ENCODE measurements around the gene ANKLE1. TPM values are rescaled to one million over a fixed set of nuclear protein-coding genes. Genes with fewer than 3 reads are reported as not detected.
A peak's percentile ranks its signal among the peaks of the same experiment; 100 is the strongest.
"Not testable (repeated sequence)": the region's sequence is repeated elsewhere in the genome, so short reads cannot be mapped to it uniquely, and the experiment has no call there.

ANKLE1 gene
- total and polyA plus RNA-seq, 5 donors, result 0.11 to 0.53 (median 0.20) TPM

DNA sequence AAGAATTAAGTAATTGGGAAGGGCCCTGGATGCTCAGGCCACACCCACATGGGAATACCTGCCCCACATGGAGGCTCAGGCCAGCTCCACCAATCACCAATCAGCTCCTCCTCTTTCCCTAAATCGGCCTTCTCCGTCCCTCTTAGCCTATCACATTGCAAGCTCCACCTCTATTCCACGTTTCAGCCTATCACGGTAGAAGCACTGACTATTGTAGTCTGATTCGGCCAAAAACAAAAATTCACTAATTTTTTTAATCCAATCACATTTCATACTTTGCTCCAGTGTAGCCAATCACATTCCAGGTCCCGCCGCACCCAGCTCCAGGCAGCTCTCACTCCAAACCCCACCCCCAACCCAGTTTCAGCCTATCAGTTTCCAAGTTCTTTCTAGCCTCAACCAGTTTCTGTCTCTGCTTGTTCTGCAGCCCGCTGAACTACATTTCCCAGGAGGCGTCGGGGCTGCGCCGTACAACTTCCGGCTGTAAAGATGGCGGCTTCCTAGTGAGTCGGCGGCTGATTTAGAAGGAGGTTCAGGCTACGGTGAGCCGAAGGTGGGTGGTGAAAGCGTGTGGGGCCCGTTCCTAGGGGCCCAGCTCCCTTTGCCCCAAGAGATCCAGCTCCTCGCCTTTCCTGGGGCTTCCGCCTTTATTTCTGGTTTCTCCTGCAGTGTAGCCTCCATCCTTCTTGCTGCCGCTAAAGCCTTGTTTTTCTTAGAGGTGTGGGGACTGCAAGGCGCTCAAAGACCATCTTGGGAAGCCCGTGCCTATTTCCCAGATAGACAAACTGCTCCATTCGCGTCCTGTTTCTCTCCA, 14.5 kb upstream of the ANKLE1 start, which contains the start of gene BABAM1:
Gene BABAM1, plus strand, starts transcription at position 469 of the 814 bp plus-strand sequence. CDS start 1,364 bp downstream, outside the sequence.
- no peaks in the 10 kb centered on the region for H3K9me3 ChIP-seq (ENCODE audit: control insufficient read depth, low read length)
- H3K4me3 ChIP-seq (ENCODE audit: low read length), result peak within 1 kb of the TSS; percentile 93
- peak within 1 kb of the TSS; percentile 65 for H3K27ac ChIP-seq (ENCODE audit: low read length)
- DNase-seq (peak; percentile 94 to 97 (median 95)), ATAC-seq (peak; percentile 97)
- peaks cover 4% of the 10 kb centered on the region for H3K4me1 ChIP-seq (ENCODE audit: control insufficient read depth, insufficient read depth, low read length)
- H3K27me3 ChIP-seq (ENCODE audit: control insufficient read depth, insufficient read depth), result no peaks in the 10 kb centered on the region
- intact Hi-C loops (cut with DNase I), result no loop called here
- under 1% methylated on average over 27 of the region's 27 CpGs for WGBS

DNA sequence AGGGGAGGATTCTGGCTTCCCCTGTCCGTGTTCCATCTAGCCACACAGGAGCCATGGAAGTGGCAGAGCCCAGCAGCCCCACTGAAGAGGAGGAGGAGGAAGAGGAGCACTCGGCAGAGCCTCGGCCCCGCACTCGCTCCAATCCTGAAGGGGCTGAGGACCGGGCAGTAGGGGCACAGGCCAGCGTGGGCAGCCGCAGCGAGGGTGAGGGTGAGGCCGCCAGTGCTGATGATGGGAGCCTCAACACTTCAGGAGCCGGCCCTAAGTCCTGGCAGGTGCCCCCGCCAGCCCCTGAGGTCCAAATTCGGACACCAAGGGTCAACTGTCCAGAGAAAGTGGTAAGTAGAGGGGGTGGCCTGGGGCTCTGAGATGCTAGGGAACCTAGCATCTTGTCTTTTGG, 12.9 kb upstream of the ANKLE1 start:
- WGBS, result 90% methylated on average over 13 of the region's 13 CpGs
- H3K27ac ChIP-seq (ENCODE audit: low read length), result no peak overlapping the region
- H3K27me3 ChIP-seq (ENCODE audit: control insufficient read depth, insufficient read depth), result no peaks in the 10 kb centered on the region
- H3K4me3 ChIP-seq (ENCODE audit: low read length), result no peak overlapping the region
- ATAC-seq, result no peak
- peak in 1 of 3 donors; percentile 41 for DNase-seq
- H3K9me3 ChIP-seq (ENCODE audit: control insufficient read depth, low read length), result no peaks in the 10 kb centered on the region
- intact Hi-C loops (cut with DNase I), result no loop called here
- peaks cover 4% of the 10 kb centered on the region for H3K4me1 ChIP-seq (ENCODE audit: control insufficient read depth, insufficient read depth, low read length)

DNA sequence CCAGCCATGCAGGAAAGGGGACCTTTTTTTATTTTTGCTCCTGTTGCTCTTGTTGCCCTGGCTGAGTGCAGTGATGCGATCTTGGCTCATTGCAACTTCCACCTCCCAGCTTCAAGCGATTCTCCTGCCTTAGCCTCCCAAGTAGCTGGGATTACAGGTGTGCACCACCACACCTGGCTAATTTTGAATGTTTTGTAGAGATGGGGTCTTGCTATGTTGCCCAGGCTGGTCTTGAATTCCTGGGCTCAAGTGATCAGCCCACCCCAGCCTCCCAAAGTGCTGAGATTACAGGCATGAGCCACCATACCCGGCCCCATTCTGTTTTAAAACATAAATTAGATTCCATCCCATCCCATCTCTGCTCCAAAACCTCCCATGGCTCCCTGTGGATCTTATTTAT, 6.8 kb upstream of the ANKLE1 start:
- ATAC-seq; H3K27ac ChIP-seq (ENCODE audit: low read length); H3K27me3 ChIP-seq (ENCODE audit: control insufficient read depth, insufficient read depth); H3K4me3 ChIP-seq (ENCODE audit: low read length); H3K4me1 ChIP-seq (ENCODE audit: control insufficient read depth, insufficient read depth, low read length); intact Hi-C loops (cut with DNase I); H3K9me3 ChIP-seq (ENCODE audit: control insufficient read depth, low read length); DNase-seq: not testable (repeated sequence)
- WGBS, result 98% methylated on average over 3 of the region's 3 CpGs

DNA sequence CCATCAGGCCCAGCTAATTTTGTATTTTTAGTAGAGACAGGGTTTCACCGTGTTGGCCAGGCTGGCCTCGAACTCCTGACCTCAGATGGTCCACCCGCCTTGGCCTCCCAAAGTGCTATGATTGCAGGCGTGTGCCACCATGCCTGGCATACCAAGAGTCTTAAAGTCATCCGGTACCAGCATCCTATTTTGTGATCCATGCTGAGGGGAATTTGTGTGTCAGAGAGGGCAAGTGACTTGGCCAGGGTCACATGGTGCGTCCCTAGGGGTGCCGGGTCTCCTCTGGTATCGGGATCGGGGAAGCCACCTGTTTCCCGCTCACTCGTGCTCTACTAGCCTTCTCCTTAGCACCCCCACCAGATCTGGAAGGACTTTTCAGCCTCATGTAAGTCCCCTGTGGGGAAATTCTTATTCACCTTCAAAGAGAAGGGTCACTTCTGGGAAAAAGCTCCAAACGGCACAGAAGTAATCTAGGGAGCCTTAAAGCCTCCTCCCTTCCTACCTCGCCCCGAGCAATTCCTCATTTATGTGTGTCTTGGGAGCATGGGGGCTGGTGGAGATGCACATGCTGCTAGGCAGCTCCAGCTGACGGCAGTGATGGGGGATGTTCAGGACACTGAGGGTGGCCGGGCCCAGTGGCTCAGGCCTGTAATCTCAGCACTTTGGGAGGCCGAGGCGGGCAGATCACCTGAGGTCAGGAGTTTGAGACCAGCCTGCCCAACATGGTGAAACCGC, 6.1 kb upstream of the ANKLE1 start:
- intact Hi-C loops (cut with DNase I), result no loop called here
- no peak overlapping the region for H3K27ac ChIP-seq (ENCODE audit: low read length)
- ATAC-seq (no peak), DNase-seq (no peak)
- H3K4me3 ChIP-seq (ENCODE audit: low read length), result no peak overlapping the region
- no peaks in the 10 kb centered on the region for H3K9me3 ChIP-seq (ENCODE audit: control insufficient read depth, low read length)
- H3K4me1 ChIP-seq (ENCODE audit: control insufficient read depth, insufficient read depth, low read length), result no peaks in the 10 kb centered on the region
- H3K27me3 ChIP-seq (ENCODE audit: control insufficient read depth, insufficient read depth), result no peaks in the 10 kb centered on the region
- WGBS, result 91% methylated on average over 19 of the region's 19 CpGs

DNA sequence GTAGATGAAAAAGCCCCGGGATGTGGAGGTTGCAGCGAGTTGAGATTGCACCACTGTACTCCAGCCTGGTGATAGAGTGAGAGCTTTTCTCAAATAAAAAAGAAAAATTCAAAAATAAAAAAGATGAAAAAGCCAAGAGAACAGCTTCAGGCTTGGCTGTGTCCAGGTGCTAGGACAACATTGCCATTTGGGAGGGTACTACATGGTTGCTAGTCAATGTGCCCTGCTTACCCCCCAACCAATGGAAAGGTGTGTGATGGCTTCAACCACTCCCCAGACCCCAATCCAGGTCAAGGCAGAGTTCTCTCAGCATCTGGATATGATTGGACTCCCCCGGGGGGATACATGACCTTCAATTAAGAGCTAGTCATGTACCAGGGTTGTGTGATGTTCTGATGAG, 2.3 kb upstream of the ANKLE1 start:
- DNase-seq (no peak), ATAC-seq (no peak)
- intact Hi-C loops (cut with DNase I), result no loop called here
- no peaks in the 10 kb centered on the region for H3K4me1 ChIP-seq (ENCODE audit: control insufficient read depth, insufficient read depth, low read length)
- no peaks in the 10 kb centered on the region for H3K27me3 ChIP-seq (ENCODE audit: control insufficient read depth, insufficient read depth)
- no peak overlapping the region for H3K4me3 ChIP-seq (ENCODE audit: low read length)
- WGBS, result 76% methylated on average over 3 of the region's 3 CpGs
- no peak overlapping the region for H3K27ac ChIP-seq (ENCODE audit: low read length)
- H3K9me3 ChIP-seq (ENCODE audit: control insufficient read depth, low read length), result no peaks in the 10 kb centered on the region

DNA sequence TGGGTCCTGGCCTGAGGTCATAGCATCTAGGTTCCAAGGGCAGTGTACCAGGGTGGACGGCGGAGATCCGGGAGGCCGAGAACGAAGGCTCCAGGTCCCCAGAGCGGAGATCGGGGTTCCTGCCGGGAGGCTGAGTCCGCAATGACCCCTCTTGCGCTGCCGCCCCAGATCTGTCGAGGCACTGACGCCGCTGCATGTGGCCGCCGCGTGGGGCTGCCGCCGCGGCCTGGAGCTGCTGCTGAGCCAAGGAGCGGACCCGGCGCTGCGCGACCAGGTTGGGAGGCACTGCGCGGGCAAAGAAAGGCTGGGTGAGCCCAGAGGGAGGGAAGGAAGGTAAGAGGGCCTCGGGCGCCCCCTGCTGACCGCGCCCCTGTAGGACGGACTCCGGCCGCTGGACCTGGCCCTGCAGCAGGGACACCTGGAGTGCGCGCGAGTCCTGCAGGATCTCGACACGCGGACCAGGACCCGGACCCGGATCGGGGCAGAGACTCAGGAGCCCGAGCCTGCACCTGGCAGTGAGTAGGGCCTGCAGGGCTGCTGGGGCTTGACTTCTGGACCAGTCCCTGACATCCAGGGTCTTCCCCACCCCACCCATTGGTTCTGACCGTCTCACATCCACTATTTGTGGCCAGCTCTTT, 906 bp downstream of the ANKLE1 start:
- Histone ChIP-seq H3K9me3 (ENCODE audit: control insufficient read depth, low read length) (no peaks in the 10 kb centered on the region), H3K4me1 (ENCODE audit: control insufficient read depth, insufficient read depth, low read length) (no peaks in the 10 kb centered on the region), H3K27ac (ENCODE audit: low read length) (no peak overlapping the region), H3K4me3 (ENCODE audit: low read length) (peak overlapping the region; percentile 34), H3K27me3 (ENCODE audit: control insufficient read depth, insufficient read depth) (no peaks in the 10 kb centered on the region)
- ATAC-seq (peak; percentile 92), DNase-seq (peak; percentile 81 to 93 (median 93))
- WGBS, result 3% methylated on average over 45 of the region's 45 CpGs
- intact Hi-C loops (cut with DNase I), result loop anchor here (2.0 to 10.0 kb wide), 4 partner anchors 68 to 216 kb away; partner anchors contain the start of gene USE1 (in 1 of the 4)

DNA sequence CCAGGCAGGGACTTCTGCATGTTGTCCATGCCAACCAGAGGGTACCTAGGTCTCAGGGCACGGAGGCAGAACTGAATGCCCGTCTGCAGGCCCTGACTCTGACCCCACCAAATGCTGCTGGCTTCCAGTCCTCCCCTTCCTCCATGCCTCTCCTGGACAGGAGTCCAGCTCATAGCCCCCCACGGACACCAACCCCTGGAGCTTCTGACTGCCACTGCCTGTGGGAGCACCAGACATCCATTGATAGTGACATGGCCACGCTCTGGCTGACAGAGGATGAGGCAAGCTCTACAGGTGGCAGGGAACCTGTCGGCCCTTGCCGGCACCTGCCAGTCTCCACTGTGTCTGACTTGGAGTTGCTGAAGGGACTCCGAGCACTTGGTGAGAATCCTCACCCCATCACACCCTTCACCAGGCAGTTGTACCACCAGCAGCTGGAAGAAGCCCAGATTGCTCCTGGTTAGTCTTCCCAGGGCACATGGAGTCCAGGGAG, 1.8 kb downstream of the ANKLE1 start:
- 89% methylated on average over 7 of the region's 7 CpGs for WGBS
- DNase-seq (no peak), ATAC-seq (no peak)

DNA sequence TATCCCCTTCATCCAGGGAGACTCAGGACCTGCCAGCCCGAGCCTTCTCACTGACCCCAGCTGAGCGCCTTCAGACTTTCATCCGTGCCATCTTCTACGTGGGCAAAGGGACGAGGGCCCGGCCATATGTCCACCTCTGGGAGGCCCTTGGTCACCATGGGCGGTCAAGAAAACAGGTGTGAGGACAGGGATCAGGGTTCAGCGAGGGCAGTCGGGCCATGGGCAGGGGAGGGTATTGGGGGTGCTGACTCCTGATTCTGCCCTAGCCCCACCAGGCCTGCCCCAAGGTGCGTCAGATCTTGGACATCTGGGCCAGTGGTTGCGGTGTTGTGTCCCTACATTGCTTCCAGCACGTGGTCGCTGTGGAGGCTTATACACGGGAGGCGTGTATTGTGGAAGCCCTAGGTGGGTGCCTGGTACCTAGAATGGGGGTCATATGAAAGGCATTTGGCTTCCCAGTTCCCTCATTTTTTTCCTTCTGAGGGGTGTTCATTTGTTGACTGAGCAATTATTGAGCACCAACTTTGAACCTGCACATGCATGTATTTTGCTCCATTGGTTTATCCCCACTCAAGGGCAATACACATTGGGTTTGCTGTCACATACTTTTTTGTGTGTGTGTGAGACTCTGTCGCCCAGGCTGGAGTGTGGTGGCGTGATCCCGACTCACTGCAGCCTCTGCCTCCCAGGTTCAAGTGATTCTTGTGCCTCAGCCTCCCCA, 3.9 kb downstream of the ANKLE1 start:
- ATAC-seq, result no peak
- Histone ChIP-seq H3K27ac (ENCODE audit: low read length) (no peak overlapping the region), H3K9me3 (ENCODE audit: control insufficient read depth, low read length) (no peaks in the 10 kb centered on the region), H3K27me3 (ENCODE audit: control insufficient read depth, insufficient read depth) (no peaks in the 10 kb centered on the region), H3K4me1 (ENCODE audit: control insufficient read depth, insufficient read depth, low read length) (no peaks in the 10 kb centered on the region), H3K4me3 (ENCODE audit: low read length) (no peak overlapping the region)
- intact Hi-C loops (cut with DNase I), result loop anchor here in 1 of 4 donors (10.0 kb wide), 1 partner anchor 71 kb away; the partner anchor contains the start of gene USE1
- 88% methylated on average over 18 of the region's 18 CpGs for WGBS
- peak in 1 of 3 donors; percentile 26 for DNase-seq

More for the DNA sequence above, 1.8 kb downstream of the ANKLE1 start:
- Histone ChIP-seq H3K9me3 (ENCODE audit: control insufficient read depth, low read length) (no peaks in the 10 kb centered on the region), H3K4me3 (ENCODE audit: low read length) (no peak overlapping the region), H3K27ac (ENCODE audit: low read length) (no peak overlapping the region), H3K4me1 (ENCODE audit: control insufficient read depth, insufficient read depth, low read length) (no peaks in the 10 kb centered on the region), H3K27me3 (ENCODE audit: control insufficient read depth, insufficient read depth) (no peaks in the 10 kb centered on the region)
- intact Hi-C loops (cut with DNase I), result loop anchor here (2.0 to 10.0 kb wide), 4 partner anchors 69 to 217 kb away; partner anchors contain the start of gene USE1 (in 1 of the 4)

DNA sequence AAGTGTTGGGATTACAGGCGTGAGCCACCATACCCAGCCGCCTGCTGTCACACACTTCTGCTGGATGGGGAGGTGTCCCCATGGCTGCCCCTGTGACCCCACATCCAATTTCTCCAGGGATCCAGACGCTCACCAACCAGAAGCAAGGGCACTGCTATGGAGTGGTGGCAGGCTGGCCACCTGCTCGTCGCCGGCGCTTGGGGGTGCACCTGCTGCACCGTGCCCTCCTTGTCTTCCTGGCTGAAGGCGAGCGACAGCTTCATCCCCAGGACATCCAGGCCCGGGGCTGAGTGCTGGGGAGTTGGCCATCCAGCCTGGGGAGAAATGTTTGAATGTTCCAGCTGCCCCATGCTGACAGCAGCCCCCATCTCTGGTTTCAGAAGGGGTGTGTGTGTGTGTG, 4.6 kb downstream of the ANKLE1 start:
- Histone ChIP-seq H3K27me3 (ENCODE audit: control insufficient read depth, insufficient read depth) (no peaks in the 10 kb centered on the region), H3K4me1 (ENCODE audit: control insufficient read depth, insufficient read depth, low read length) (no peaks in the 10 kb centered on the region), H3K4me3 (ENCODE audit: low read length) (no peak overlapping the region), H3K27ac (ENCODE audit: low read length) (no peak overlapping the region), H3K9me3 (ENCODE audit: control insufficient read depth, low read length) (no peaks in the 10 kb centered on the region)
- ATAC-seq (no peak), DNase-seq (peak in 1 of 3 donors; percentile 34)
- WGBS, result 90% methylated on average over 11 of the region's 11 CpGs
- intact Hi-C loops (cut with DNase I), result loop anchor here in 1 of 4 donors (10.0 kb wide), 1 partner anchor 71 kb away; the partner anchor contains the start of gene USE1

DNA sequence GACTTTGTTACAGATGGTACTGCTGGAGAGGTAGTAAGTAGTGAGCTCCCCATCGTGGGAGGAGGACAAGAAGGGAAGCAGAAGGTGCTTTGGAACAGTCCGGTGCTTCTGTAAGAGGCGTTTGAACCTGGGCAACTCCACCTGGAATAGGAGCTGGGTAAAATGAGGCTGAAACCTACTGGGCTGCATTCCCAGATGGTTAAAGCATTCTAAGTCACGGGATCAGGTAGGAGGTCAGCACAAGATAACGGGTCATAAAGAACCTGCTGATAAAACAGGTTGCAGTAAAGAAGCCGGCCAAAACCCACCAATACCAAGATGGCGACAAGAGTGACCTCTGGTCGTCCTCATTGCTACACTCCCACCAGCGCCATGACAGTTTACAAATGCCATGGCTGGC, 5.1 kb downstream of the ANKLE1 start:
- no peaks in the 10 kb centered on the region for H3K9me3 ChIP-seq (ENCODE audit: control insufficient read depth, low read length)
- ATAC-seq (no peak), DNase-seq (no peak)
- H3K4me3 ChIP-seq (ENCODE audit: low read length), result no peak overlapping the region
- H3K4me1 ChIP-seq (ENCODE audit: control insufficient read depth, insufficient read depth, low read length), result no peaks in the 10 kb centered on the region
- 85% methylated on average over 9 of the region's 9 CpGs for WGBS
- intact Hi-C loops (cut with DNase I), result loop anchor here in 1 of 4 donors (10.0 kb wide), 1 partner anchor 72 kb away; the partner anchor contains the start of gene USE1
- no peaks in the 10 kb centered on the region for H3K27me3 ChIP-seq (ENCODE audit: control insufficient read depth, insufficient read depth)
- no peak overlapping the region for H3K27ac ChIP-seq (ENCODE audit: low read length)
